Measurements from ENCODE around the gene CCBE1.

CCBE1 gene

DNA sequence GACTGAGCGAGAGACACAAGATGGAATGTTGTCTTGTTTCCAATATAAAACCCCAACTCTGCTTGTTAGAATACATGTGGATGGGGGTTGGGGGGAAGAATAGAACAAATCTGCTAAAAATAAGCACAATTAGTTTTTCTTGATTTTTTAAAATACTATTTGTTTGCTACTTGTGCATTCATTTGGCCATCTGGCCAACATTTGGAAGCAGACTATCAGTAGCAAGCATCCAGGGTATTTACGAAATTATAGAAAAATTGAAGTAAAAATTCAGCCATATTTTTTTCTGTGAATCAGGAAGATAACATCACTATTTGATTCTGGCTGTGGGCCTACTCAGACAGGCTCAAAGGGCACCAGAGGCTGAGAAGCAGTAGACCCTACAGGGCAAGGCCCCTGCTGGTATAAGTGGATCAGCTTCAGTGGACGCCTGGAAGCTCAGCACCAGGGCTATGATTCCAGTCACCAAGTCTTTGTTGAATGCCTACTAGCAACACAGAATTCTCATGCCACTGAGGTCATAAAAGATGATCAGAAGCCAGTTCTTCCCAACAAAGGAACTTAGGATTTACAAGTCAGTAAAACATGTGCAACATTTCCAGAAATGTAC is 133.9 kb downstream of the CCBE1 start:
- H3K4me3 ChIP-seq (replicated peaks in 1 of 2; ENCODE audit: low read depth in 2 of 2, low read length in 2 of 2), result no peak overlapping the region
- TF ChIP-seq, protein P1, sequence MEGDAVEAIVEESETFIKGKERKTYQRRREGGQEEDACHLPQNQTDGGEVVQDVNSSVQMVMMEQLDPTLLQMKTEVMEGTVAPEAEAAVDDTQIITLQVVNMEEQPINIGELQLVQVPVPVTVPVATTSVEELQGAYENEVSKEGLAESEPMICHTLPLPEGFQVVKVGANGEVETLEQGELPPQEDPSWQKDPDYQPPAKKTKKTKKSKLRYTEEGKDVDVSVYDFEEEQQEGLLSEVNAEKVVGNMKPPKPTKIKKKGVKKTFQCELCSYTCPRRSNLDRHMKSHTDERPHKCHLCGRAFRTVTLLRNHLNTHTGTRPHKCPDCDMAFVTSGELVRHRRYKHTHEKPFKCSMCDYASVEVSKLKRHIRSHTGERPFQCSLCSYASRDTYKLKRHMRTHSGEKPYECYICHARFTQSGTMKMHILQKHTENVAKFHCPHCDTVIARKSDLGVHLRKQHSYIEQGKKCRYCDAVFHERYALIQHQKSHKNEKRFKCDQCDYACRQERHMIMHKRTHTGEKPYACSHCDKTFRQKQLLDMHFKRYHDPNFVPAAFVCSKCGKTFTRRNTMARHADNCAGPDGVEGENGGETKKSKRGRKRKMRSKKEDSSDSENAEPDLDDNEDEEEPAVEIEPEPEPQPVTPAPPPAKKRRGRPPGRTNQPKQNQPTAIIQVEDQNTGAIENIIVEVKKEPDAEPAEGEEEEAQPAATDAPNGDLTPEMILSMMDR (IDR thresholded peaks at IDR 0.05; ENCODE audit: low read depth, low read length), result no peak
- no peak for DNase-seq (ENCODE audit: low read depth in 2 of 2)

DNA sequence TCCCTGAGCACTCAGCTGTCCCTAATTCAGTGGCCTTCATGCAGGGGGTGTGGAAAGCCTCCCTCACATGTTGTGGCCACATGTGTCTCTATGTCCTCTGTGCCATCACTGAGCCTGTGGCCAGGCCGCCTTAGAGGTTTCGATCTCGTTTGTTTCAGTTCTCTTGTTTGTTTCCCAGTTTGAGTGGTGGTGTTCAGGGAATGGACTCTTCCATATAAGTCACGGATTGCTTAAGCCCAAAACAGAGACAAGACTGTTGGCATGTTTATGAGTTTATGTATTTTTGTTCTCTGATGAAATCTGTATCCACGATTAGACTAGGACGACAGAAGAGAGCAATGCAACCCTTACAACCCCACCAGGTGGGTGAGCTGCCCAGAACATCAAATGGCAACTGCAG is 134.5 kb downstream of the CCBE1 start:
- no peak overlapping the region for H3K4me3 ChIP-seq (replicated peaks in 1 of 2; ENCODE audit: low read depth in 2 of 2, low read length in 2 of 2)
- no peak for DNase-seq (ENCODE audit: low read depth in 2 of 2)
- TF ChIP-seq, protein P1 (IDR thresholded peaks at IDR 0.05; ENCODE audit: low read depth, low read length), result no peak

DNA sequence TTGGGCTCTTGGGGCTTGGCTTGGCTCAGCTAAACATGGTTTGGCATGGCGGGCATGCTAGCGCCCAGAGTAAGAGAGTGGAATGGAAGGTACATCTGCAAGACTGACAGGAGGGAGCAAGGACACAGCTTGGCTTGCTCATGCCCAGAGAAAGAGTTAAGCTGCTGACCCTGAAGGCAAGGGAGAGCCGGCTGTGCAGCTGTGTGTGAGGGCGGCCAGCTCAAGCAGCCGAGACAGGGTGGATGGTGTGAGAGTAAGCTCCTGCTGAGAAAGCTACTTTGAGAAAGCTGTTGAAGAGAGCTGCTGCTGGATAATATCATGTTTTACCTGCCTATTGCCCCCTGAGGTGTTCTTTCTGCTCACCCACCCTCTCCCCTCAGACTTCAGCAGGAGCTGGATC is 135.6 kb downstream of the CCBE1 start:
- no peak for DNase-seq (ENCODE audit: low read depth in 2 of 2)
- no peak overlapping the region for H3K4me3 ChIP-seq (replicated peaks in 1 of 2; ENCODE audit: low read depth in 2 of 2, low read length in 2 of 2)
- TF ChIP-seq, protein P1 (IDR thresholded peaks at IDR 0.05; ENCODE audit: low read depth, low read length), result no peak

DNA sequence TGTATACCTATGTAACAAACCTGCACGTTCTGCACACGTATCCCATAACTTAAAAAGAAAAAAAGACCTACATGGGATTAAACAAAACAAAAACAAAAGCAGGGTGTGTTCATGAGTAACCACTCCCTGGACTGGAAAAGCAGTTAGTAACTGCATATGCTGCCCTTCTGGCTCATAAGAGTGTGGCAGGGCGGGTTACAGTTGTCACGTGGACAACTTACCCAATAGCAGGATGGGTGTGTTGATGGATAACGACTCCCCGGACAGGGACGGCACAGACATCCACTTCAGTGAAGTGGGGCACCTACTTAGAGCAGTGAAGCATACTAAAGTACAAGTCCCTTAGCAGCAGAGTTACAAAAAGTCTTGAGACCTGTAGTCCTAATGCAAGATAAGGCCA is 136.7 kb downstream of the CCBE1 start:
- no peak for DNase-seq (ENCODE audit: low read depth in 2 of 2)
- TF ChIP-seq, protein P1 (IDR thresholded peaks at IDR 0.05; ENCODE audit: low read depth, low read length), result no peak

DNA sequence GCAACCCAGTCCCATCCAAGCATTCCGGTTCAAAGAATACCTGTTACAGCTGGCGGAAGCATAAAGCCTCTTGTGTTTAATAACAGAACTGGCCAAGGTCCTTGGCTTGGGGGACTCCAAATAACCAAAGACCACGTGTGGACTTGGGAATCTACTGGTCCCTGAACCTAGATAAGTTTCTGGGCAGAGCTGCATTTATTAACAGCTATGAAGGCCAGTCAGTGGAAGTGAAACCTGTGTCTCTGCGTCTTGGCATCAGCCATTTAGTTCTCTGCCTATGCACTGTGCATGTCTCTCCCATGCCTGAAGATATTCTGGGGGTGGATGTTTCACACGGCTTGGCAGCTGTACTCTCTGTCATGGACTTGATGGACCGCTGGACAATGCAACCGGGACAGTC is 137.7 kb downstream of the CCBE1 start:
- DNase-seq (ENCODE audit: low read depth in 2 of 2), result no peak
- TF ChIP-seq, protein P1 (IDR thresholded peaks at IDR 0.05; ENCODE audit: low read depth, low read length), result no peak
- no peak overlapping the region for H3K4me3 ChIP-seq (replicated peaks in 1 of 2; ENCODE audit: low read depth in 2 of 2, low read length in 2 of 2)

More for the DNA sequence above, 136.7 kb downstream of the CCBE1 start:
- H3K4me3 ChIP-seq (replicated peaks in 1 of 2; ENCODE audit: low read depth in 2 of 2, low read length in 2 of 2), result no peak overlapping the region

DNA sequence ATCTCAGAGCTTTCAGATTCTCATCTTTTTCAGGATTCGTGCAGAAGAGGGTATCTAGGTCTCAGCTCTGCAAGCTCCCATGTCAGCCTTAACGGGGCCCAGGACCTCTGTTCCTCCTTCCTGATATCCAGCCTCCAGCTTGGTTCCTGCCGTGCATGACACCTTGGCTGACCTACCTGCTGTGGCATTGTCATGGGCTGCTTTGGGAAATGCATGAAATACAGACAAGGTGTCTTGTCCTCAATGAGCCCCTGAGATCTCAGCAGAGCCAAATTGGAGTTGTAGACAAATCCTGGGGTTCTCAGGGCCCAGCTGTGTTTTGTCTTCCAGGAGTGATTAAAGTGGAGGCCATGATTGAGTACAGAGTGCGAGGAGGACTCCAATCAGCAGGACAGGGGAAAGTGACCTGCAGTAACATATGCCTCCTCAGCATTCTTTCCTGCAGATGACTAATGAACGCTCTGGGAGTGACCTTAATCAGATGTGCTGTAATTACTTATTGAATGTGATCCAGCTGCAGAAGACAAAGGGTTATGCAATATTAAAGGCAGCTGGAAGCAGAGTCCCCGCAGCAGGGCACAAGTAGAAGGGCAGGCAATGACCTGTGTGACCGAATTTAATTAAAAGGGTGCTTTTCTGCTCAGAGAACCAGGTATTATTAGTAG is 141.1 kb downstream of the CCBE1 start:
- peak; percentile 69 to 76 for DNase-seq (ENCODE audit: low read depth in 2 of 2)
- TF ChIP-seq, protein P1 (IDR thresholded peaks at IDR 0.05; ENCODE audit: low read depth, low read length), result no peak
- no peak overlapping the region for H3K4me3 ChIP-seq (replicated peaks in 1 of 2; ENCODE audit: low read depth in 2 of 2, low read length in 2 of 2)

Data from cardiac fibroblast (primary cell).